COLO668 (cell line): ENCODE results near the gene AOAH.

ENCODE experiments used
- DNase-seq: peaks from one replicate; lab custom pipeline; 2025; ENCODE audit not compliant: unreplicated experiment; lab: John Stamatoyannopoulos, UW

Gene AOAH

GRCh38 chr7:36638140-36638539 lies 86.2 kb downstream of the AOAH start:
- no peak for DNase-seq

- no peak for DNase-seq
Observed at GRCh38 chr7:36637417-36637816, 86.9 kb downstream of the AOAH start.

- no peak for DNase-seq
Observed at GRCh38 chr7:36636126-36636525, 88.2 kb downstream of the AOAH start.

GRCh38 chr7:36635091-36635490 lies 89.2 kb downstream of the AOAH start:
- DNase-seq: no peak

- no peak for DNase-seq
Observed at GRCh38 chr7:36633377-36633776, 90.9 kb downstream of the AOAH start.

GRCh38 chr7:36630112-36630650 lies 94.1 kb downstream of the AOAH start:
- peak; percentile 63 for DNase-seq

GRCh38 chr7:36629351-36629750 lies 94.9 kb downstream of the AOAH start:
- no peak for DNase-seq

GRCh38 chr7:36627836-36628235 lies 96.5 kb downstream of the AOAH start:
- no peak for DNase-seq

GRCh38 chr7:36626111-36626510 lies 98.2 kb downstream of the AOAH start:
- DNase-seq: no peak

- DNase-seq: no peak
Observed at GRCh38 chr7:36625247-36625646, 99.0 kb downstream of the AOAH start.

- no peak for DNase-seq
Observed at GRCh38 chr7:36623247-36623646, 101.0 kb downstream of the AOAH start.

GRCh38 chr7:36621396-36621795 lies 102.9 kb downstream of the AOAH start:
- no peak for DNase-seq

GRCh38 chr7:36620166-36620708 lies 104.1 kb downstream of the AOAH start:
- DNase-seq: no peak

- no peak for DNase-seq
Observed at GRCh38 chr7:36617408-36617807, 106.9 kb downstream of the AOAH start.

GRCh38 chr7:36615852-36616540 lies 108.3 kb downstream of the AOAH start:
- peak; percentile 76 for DNase-seq

GRCh38 chr7:36614959-36615358 lies 109.3 kb downstream of the AOAH start:
- peak; percentile 51 for DNase-seq

GRCh38 chr7:36613031-36613614 lies 111.2 kb downstream of the AOAH start:
- no peak for DNase-seq

GRCh38 chr7:36611703-36612102 lies 112.6 kb downstream of the AOAH start:
- no peak for DNase-seq

- no peak for DNase-seq
Observed at GRCh38 chr7:36607721-36608095, 116.6 kb downstream of the AOAH start.

GRCh38 chr7:36606976-36607720 lies 117.1 kb downstream of the AOAH start:
- no peak for DNase-seq

GRCh38 chr7:36606153-36606975 lies 117.9 kb downstream of the AOAH start:
- DNase-seq: no peak
